H1 (cell line): ENCODE results near the gene TP53RK. TPM values are rescaled to one million over a fixed set of nuclear protein-coding genes. Genes with fewer than 3 reads are reported as not detected.
A peak's percentile ranks its signal among the peaks of the same experiment; 100 is the strongest.

ENCODE experiments used
- CTCF ChIA-PET: fragments of 300-600 bp; sonication (Branson Sonifier 250); formaldehyde crosslinking; loops from one replicate; lab custom pipeline; 2021; ENCODE audit not compliant: partially characterized antibody; lab: Charles Lee
- POLR2A ChIA-PET: fragments of 300-600 bp; sonication (Branson Sonifier 250); formaldehyde crosslinking; loops from one replicate; lab custom pipeline; 2021; ENCODE audit warnings: inconsistent platforms; ENCODE audit not compliant: partially characterized antibody; lab: Charles Lee
- DNase-seq, 2 experiments: peaks; one replicate each; pipeline versions ENCODE4 v3.0.0 to v3.0.0-alpha.2; 2010 to 2022; ENCODE audit warnings: low spot score in 2 of 2, low read depth in 1 of 2, mixed read lengths in 1 of 2
- FAIRE-seq: peaks from 2 replicates; lab custom pipeline; 2011; peaks lifted over from hg19 to GRCh38; lab: Jason Lieb, UNC
- H2AFZ ChIP-seq: 2 replicates; pipeline ENCODE4 v1.8.1; 2012; ENCODE audit warnings: low read length, inconsistent platforms
- H2AK5ac ChIP-seq: 2 replicates; pipeline ENCODE4 v1.6.1; 2013; ENCODE audit warnings: low read depth, low read length
- H2BK120ac ChIP-seq: replicated peaks from 2 replicates; pipeline ENCODE3; 2013; ENCODE audit warnings: low read depth, low read length, inconsistent platforms
- H2BK12ac ChIP-seq: 2 replicates; pipeline ENCODE4 v1.6.1; 2013; ENCODE audit warnings: low read depth, low read length
- H2BK15ac ChIP-seq: 2 replicates; pipeline ENCODE4 v1.6.1; 2013; ENCODE audit warnings: low read length
- H2BK20ac ChIP-seq: 2 replicates; pipeline ENCODE4 v1.6.1; 2013; ENCODE audit warnings: low read length
- H2BK5ac ChIP-seq: 2 replicates; pipeline ENCODE4 v1.6.1; 2013; ENCODE audit warnings: low read depth, low read length
- H3K14ac ChIP-seq: 2 replicates; pipeline ENCODE4 v1.6.1; 2013; ENCODE audit warnings: inconsistent platforms; ENCODE audit not compliant: insufficient read length
- H3K18ac ChIP-seq: 2 replicates; pipeline ENCODE4 v1.6.1; 2013; ENCODE audit warnings: low read length; ENCODE audit errors: extremely low read depth
- H3K23ac ChIP-seq: 2 replicates; pipeline ENCODE4 v1.6.1; 2013; ENCODE audit warnings: inconsistent platforms; ENCODE audit not compliant: insufficient read length
- H3K23me2 ChIP-seq: 2 replicates; pipeline ENCODE4 v1.6.1; 2013; ENCODE audit warnings: low read depth, low read length
- H3K27ac ChIP-seq: 2 replicates; pipeline ENCODE4 v1.6.1; 2011; ENCODE audit warnings: low read depth, low read length, inconsistent platforms
- H3K27me3 ChIP-seq, 4 experiments: replicated peaks in 1 of 4; 1 replicate in 1 of 4; 2 replicates in 3 of 4; pipeline versions ENCODE4 v1.6.1 to v1.8.1; 2011 to 2013; ENCODE audit warnings: low read length in 3 of 4, mild to moderate bottlenecking in 3 of 4, inconsistent platforms in 2 of 4, mixed read lengths in 2 of 4, moderate library complexity in 1 of 4; ENCODE audit not compliant: control insufficient read depth in 3 of 4, insufficient read depth in 3 of 4; ENCODE audit errors: extremely low read depth in 1 of 4
- H3K36me3 ChIP-seq, 4 experiments: 2 replicates each; pipeline versions ENCODE4 v1.6.1 to v1.8.1; 2011 to 2013; ENCODE audit warnings: mild to moderate bottlenecking in 4 of 4, low read length in 3 of 4, moderate library complexity in 2 of 4, control low read depth in 1 of 4, inconsistent platforms in 1 of 4; ENCODE audit not compliant: insufficient read depth in 4 of 4, control insufficient read depth in 2 of 4
- H3K4ac ChIP-seq: replicated peaks from 2 replicates; pipeline ENCODE3; 2013; ENCODE audit warnings: low read length, low read depth, mixed read lengths, inconsistent platforms; ENCODE audit not compliant: insufficient read length
- H3K4me1 ChIP-seq, 4 experiments: replicated peaks in 1 of 4; 1 replicate in 1 of 4; 2 replicates in 3 of 4; pipeline versions ENCODE4 v1.6.1 to v1.8.1; 2011 to 2013; ENCODE audit warnings: low read length in 3 of 4, inconsistent platforms in 2 of 4, mixed read lengths in 1 of 4; ENCODE audit not compliant: insufficient read depth in 4 of 4, control insufficient read depth in 3 of 4
- H3K4me2 ChIP-seq, 2 experiments: 2 replicates each; pipeline versions ENCODE4 v1.6.1 to v1.8.1; 2011 to 2013; ENCODE audit warnings: low read depth in 2 of 2, low read length in 2 of 2, control low read depth in 1 of 2, inconsistent platforms in 1 of 2, mild to moderate bottlenecking in 1 of 2; ENCODE audit not compliant: insufficient read depth in 1 of 2
- H3K4me3 ChIP-seq, 4 experiments: fragments of 200-600, 300-600 bp in 1 of 4; sonication (generic), shearing (Covaris generic), sonication (Bioruptor Twin) in 1 of 4; 2 replicates each; pipeline versions ENCODE4 v1.5.1 to v1.8.1; 2011 to 2016; ENCODE audit warnings: low read length in 4 of 4, low read depth in 3 of 4, control low read depth in 2 of 4, inconsistent platforms in 2 of 4, mild to moderate bottlenecking in 2 of 4, mixed read lengths in 1 of 4, moderate library complexity in 1 of 4; ENCODE audit not compliant: insufficient read depth in 2 of 4; ENCODE audit errors: extremely low read depth in 1 of 4
- H3K56ac ChIP-seq: replicated peaks from 2 replicates; pipeline ENCODE3; 2013; ENCODE audit warnings: low read depth, mild to moderate bottlenecking, mixed read lengths, low read length, inconsistent platforms; ENCODE audit not compliant: insufficient read length
- H3K79me1 ChIP-seq: 2 replicates; pipeline ENCODE4 v1.6.1; 2013; ENCODE audit warnings: low read depth, low read length, control low read depth
- H3K79me2 ChIP-seq, 2 experiments: 2 replicates each; pipeline versions ENCODE4 v1.6.1 to v1.8.1; 2012 to 2013; ENCODE audit warnings: low read length in 2 of 2, mild to moderate bottlenecking in 2 of 2, inconsistent platforms in 1 of 2; ENCODE audit not compliant: insufficient read depth in 2 of 2, control insufficient read depth in 1 of 2
- H3K9ac ChIP-seq, 4 experiments: replicated peaks in 1 of 4; 1 replicate in 1 of 4; 2 replicates in 3 of 4; pipeline versions ENCODE4 v1.6.1 to v1.8.1; 2011 to 2013; ENCODE audit warnings: low read depth in 3 of 4, low read length in 3 of 4, control low read depth in 2 of 4, mild to moderate bottlenecking in 2 of 4, moderate library complexity in 2 of 4, inconsistent platforms in 1 of 4; ENCODE audit errors: extremely low read depth in 1 of 4
- H3K9me3 ChIP-seq, 2 experiments: 2 replicates each; pipeline versions ENCODE4 v1.6.1 to v1.8.1; 2012 to 2013; ENCODE audit warnings: mild to moderate bottlenecking in 2 of 2, moderate library complexity in 2 of 2, control low read depth in 1 of 2, inconsistent platforms in 1 of 2, low read depth in 1 of 2, low read length in 1 of 2, mixed read lengths in 1 of 2; ENCODE audit not compliant: insufficient read depth in 2 of 2
- H4K20me1 ChIP-seq, 2 experiments: replicated peaks in 1 of 2; 2 replicates each; pipeline versions ENCODE3 to v1.8.1; 2011 to 2013; ENCODE audit warnings: inconsistent platforms in 2 of 2, low read length in 2 of 2, mild to moderate bottlenecking in 1 of 2; ENCODE audit not compliant: insufficient read depth in 2 of 2, control insufficient read depth in 1 of 2
- H4K5ac ChIP-seq: 2 replicates; pipeline ENCODE4 v1.6.1; 2013; ENCODE audit warnings: low read length, low read depth, mixed read lengths, inconsistent platforms; ENCODE audit not compliant: insufficient read length
- H4K8ac ChIP-seq: 2 replicates; pipeline ENCODE4 v1.8.0; 2013; ENCODE audit warnings: mild to moderate bottlenecking, moderate library complexity, low read length, inconsistent platforms; ENCODE audit not compliant: insufficient read depth; ENCODE audit errors: extremely low read depth
- H4K91ac ChIP-seq: replicated peaks from 2 replicates; pipeline ENCODE3; 2013; ENCODE audit warnings: low read length, mixed read lengths, inconsistent platforms; ENCODE audit not compliant: insufficient read length
- CTCF ChIP-seq, 3 experiments: IDR thresholded peaks; 1 replicate in 2 of 3; 2 replicates in 1 of 3; pipeline versions ENCODE4 v1.5.1 to v1.6.1; 2011; ENCODE audit warnings: low read length in 3 of 3, mild to moderate bottlenecking in 3 of 3, inconsistent platforms in 2 of 3, low read depth in 1 of 3, moderate library complexity in 1 of 3; ENCODE audit not compliant: insufficient read depth in 1 of 3; ENCODE audit errors: control extremely low read depth in 1 of 3
- E2F6 ChIP-seq: IDR thresholded peaks from 2 replicates; pipeline ENCODE4 v1.6.1; 2012; ENCODE audit warnings: inconsistent platforms
- EGR1 ChIP-seq: IDR thresholded peaks from 2 replicates; pipeline ENCODE4 v1.6.1; 2011; ENCODE audit warnings: low read depth, low read length, borderline replicate concordance
- JUND ChIP-seq: IDR thresholded peaks from 2 replicates; pipeline ENCODE4 v1.6.1; 2011; ENCODE audit warnings: mild to moderate bottlenecking, improper control_type of control experiment, low read length
- MAFK ChIP-seq: IDR thresholded peaks from 2 replicates; pipeline ENCODE4 v1.6.1; 2012; ENCODE audit warnings: low read depth, mild to moderate bottlenecking, improper control_type of control experiment, low read length
- RFX5 ChIP-seq: IDR thresholded peaks from 2 replicates; pipeline ENCODE4 v1.6.1; 2011; ENCODE audit warnings: low read depth, low read length, improper control_type of control experiment, borderline replicate concordance
- SIX5 ChIP-seq: IDR thresholded peaks from 2 replicates; pipeline ENCODE4 v1.6.1; 2011; ENCODE audit warnings: mild to moderate bottlenecking, low read depth, low read length
- SP4 ChIP-seq: IDR thresholded peaks from 2 replicates; pipeline ENCODE4 v1.6.1; 2012; ENCODE audit warnings: low read length, inconsistent platforms
- TAF1 ChIP-seq: IDR thresholded peaks from 2 replicates; pipeline ENCODE4 v1.6.1; 2011; ENCODE audit warnings: mild to moderate bottlenecking, low read depth, low read length
- TBP ChIP-seq: IDR thresholded peaks from 2 replicates; pipeline ENCODE4 v1.6.1; 2011; ENCODE audit warnings: low read depth, low read length, improper control_type of control experiment
- WGBS, 2 experiments: shearing (Covaris generic) in 1 of 2; methylation state at CpG; one replicate each; pipeline versions ENCODE4 v1.1.6 to v1.1.7; 2013 to 2015; ENCODE audit warnings: low lambda C conversion rate in 2 of 2, mixed read lengths in 2 of 2, inconsistent platforms in 1 of 2, low coverage in 1 of 2, missing lambda C conversion rate in 1 of 2; ENCODE audit not compliant: insufficient replicate concordance in 2 of 2, insufficient coverage in 1 of 2, insufficient read length in 1 of 2; ENCODE audit errors: extremely low coverage in 1 of 2, missing lambda C conversion rate in 1 of 2; 5-methylcytosine and 5-hydroxymethylcytosine counted together
- polyA plus RNA-seq, 7 experiments: library from polyadenylated mRNA; depleted of rRNA in 3 of 7; stranded (reverse) in 5 of 7; unstranded in 2 of 7; fragments of >200 nt in 5 of 7; fragments of 200-250 nt in 2 of 7; gene quantifications; 1 replicate in 5 of 7; 2 replicates in 1 of 7; 4 replicates in 1 of 7; pipeline versions ENCODE4 v1.2.1 to v1.2.3, GENCODE V29; 2011 to 2013; ENCODE audit warnings: missing spikeins in 2 of 7, mixed read lengths in 2 of 7
- total RNA-seq: library from RNA; stranded (reverse); fragmentation: NEBNext Ultra II Directional; extraction: Animal tissue kit (Norgen Biotek cat#: 25700); gene quantifications from 2 replicates; pipeline ENCODE4 v1.2.1, GENCODE V29; 2021

TP53RK gene
- total and polyA plus RNA-seq, 2 of the 8 experiments (the other 6 are each of a cell fraction or from before 2014, with no cell fraction given), result 8.5 to 16.3 TPM

- Histone ChIP-seq H3K18ac (peak overlapping the region; percentile 88), H3K79me1 (0 out of 2 replicates have a peak, but pooled peaks cover 6% of the 10 kb centered on the region), H3K4me2 (peak overlapping the region; percentile 83 to 84), H3K23me2 (peaks cover 6% of the 10 kb centered on the region), H3K4me1 (peaks cover 0 to 6% (median 3%) of the 10 kb centered on the region in 4 experiments; a peak in 4 of 7 replicates), H4K8ac (no peak overlapping the region), H3K79me2 (peaks cover 10 to 41% of the 10 kb centered on the region in 2 experiments), H2BK15ac (no peak overlapping the region), H4K20me1 (no peaks in the 10 kb centered on the region), H3K23ac (no peak overlapping the region), H4K5ac (peak overlapping the region; percentile 93), H3K9me3 (no peaks in the 10 kb centered on the region; a peak in 1 of 4 replicates), H2AK5ac (no peak overlapping the region), H2BK12ac (no peak overlapping the region), H3K36me3 (peaks cover 2 to 22% (median 12%) of the 10 kb centered on the region in 4 experiments; a peak in 5 of 8 replicates), H3K27me3 (no peaks in the 10 kb centered on the region), H4K91ac (no peak overlapping the region), H3K27ac (no peak overlapping the region), H2BK20ac (no peak overlapping the region), H2BK120ac (no peak overlapping the region), H3K4ac (peak overlapping the region; percentile 28)
- FAIRE-seq, result no peak
- WGBS, 2 experiments, result 1% methylated on average over 12 of the region's 12 CpGs; no CpG with 5 or more reads in 1 of the 2 experiments
- CTCF ChIA-PET, result interaction anchor here (1.3 to 2.2 kb wide), 2 partner anchors 10 to 18 kb away, joined by 4 to 8 read pairs; no protein-coding TSS in a partner anchor
- no peak for DNase-seq
- no peak for TF ChIP-seq CTCF (IDR thresholded peaks at IDR 0.05; ENCODE audit: control extremely low read depth in 1 of 3, insufficient read depth in 1 of 3, low read depth in 1 of 3, low read length in 3 of 3)
- no peak for TF ChIP-seq SIX5
- no peak for TF ChIP-seq RFX5
- no peak for TF ChIP-seq EGR1
- no peak for TF ChIP-seq E2F6
- TF ChIP-seq TAF1, result no peak
- no peak for TF ChIP-seq SP4
- no peak for TF ChIP-seq MAFK
- no peak for TF ChIP-seq JUND
- TF ChIP-seq TBP, result no peak
- TF ChIP-seq, all 59 proteins: peak for 0
- Histone ChIP-seq H3K56ac (no peak overlapping the region), H3K4me3 (peak overlapping the region; percentile 40 to 81 (median 58); a peak in 6 of 8 replicates), H2AFZ (peak overlapping the region; percentile 89; the same call in 1 of the 2 replicates), H3K14ac (no peak overlapping the region), H2BK5ac (peak overlapping the region; percentile 69; the same call in 1 of the 2 replicates), H3K9ac (peak overlapping the region in 1 of 4 experiments; percentile 96; a peak in 4 of 7 replicates)
- POLR2A ChIA-PET, result interaction anchor here (1.0 to 3.4 kb wide), 7 partner anchors 8 to 130 kb away, joined by 3 to 16 read pairs (median 3); no protein-coding TSS in a partner anchor
Observed at GRCh38 chr20:46689754-46690085, 476 bp upstream of the TP53RK start.
